Erythroblast (primary cell): ENCODE measurements around the gene RASD2.

Experiments used
- GATA1 ChIP-seq: IDR thresholded peaks from 2 replicates; pipeline ENCODE4 v1.6.1; 2011; ENCODE audit warnings: low read depth, mild to moderate bottlenecking, control low read depth, low read length, moderate library complexity
- POLR2A ChIP-seq: IDR thresholded peaks from 2 replicates; pipeline ENCODE4 v1.6.1; 2011; ENCODE audit warnings: mild to moderate bottlenecking, low read length

- TF ChIP-seq POLR2A (no peak), GATA1 (no peak)
Measured at GRCh38 chr22:35601743-35602615, 61.3 kb downstream of the RASD2 start.
